Left kidney (tissue), 2 donors: ENCODE results near the gene CNTNAP2. TPM values are rescaled to one million over a fixed set of nuclear protein-coding genes. Genes with fewer than 3 reads are reported as not detected.
"Not testable (repeated sequence)": the region's sequence is repeated elsewhere in the genome, so short reads cannot be mapped to it uniquely, and the experiment has no call there.

Source experiments
- DNase-seq: peaks from one replicate; pipeline ENCODE4 v3.0.0-alpha.2; 2013
- polyA plus RNA-seq: library from polyadenylated mRNA; unstranded; fragments of 120-200 nt; gene quantifications from one replicate; pipeline ENCODE4 v1.2.1, GENCODE V29; 2013; ENCODE audit not compliant: insufficient read length

Gene CNTNAP2
- polyA plus RNA-seq, 1 donor = 26.4 TPM

GRCh38 chr7:148397985-148398384, 2281.4 kb downstream of the CNTNAP2 start:
- no peak for DNase-seq

GRCh38 chr7:148398844-148399365, 2282.3 kb downstream of the CNTNAP2 start:
- DNase-seq = no peak

GRCh38 chr7:148400101-148400500, 2283.5 kb downstream of the CNTNAP2 start:
- DNase-seq = no peak

- DNase-seq = no peak
Observed at GRCh38 chr7:148402159-148402558, 2285.6 kb downstream of the CNTNAP2 start.

GRCh38 chr7:148403466-148403993, 2286.9 kb downstream of the CNTNAP2 start:
- no peak for DNase-seq

- no peak for DNase-seq
Observed at GRCh38 chr7:148408307-148408706, 2291.7 kb downstream of the CNTNAP2 start.

- DNase-seq = no peak
Observed at GRCh38 chr7:148410905-148411304, 2294.3 kb downstream of the CNTNAP2 start.

- no peak for DNase-seq
Observed at GRCh38 chr7:148412691-148413090, 2296.1 kb downstream of the CNTNAP2 start.

GRCh38 chr7:148419856-148420832, 2303.5 kb downstream of the CNTNAP2 start:
- no peak for DNase-seq

GRCh38 chr7:148422030-148422429, 2305.4 kb downstream of the CNTNAP2 start:
- no peak for DNase-seq

- not testable (repeated sequence) for DNase-seq
Observed at GRCh38 chr7:148426393-148426792, 2309.8 kb downstream of the CNTNAP2 start.

GRCh38 chr7:148430690-148431089, 2314.1 kb downstream of the CNTNAP2 start:
- DNase-seq = not testable (repeated sequence)

GRCh38 chr7:148433521-148434180, 2317.1 kb downstream of the CNTNAP2 start:
- DNase-seq = no peak

- DNase-seq = no peak
Observed at GRCh38 chr7:148434181-148434757, 2317.7 kb downstream of the CNTNAP2 start.

GRCh38 chr7:148434887-148435286, 2318.3 kb downstream of the CNTNAP2 start:
- DNase-seq = no peak

- no peak for DNase-seq
Observed at GRCh38 chr7:148435715-148436114, 2319.1 kb downstream of the CNTNAP2 start.

- no peak for DNase-seq
Observed at GRCh38 chr7:148436135-148436534, 2319.5 kb downstream of the CNTNAP2 start.

GRCh38 chr7:148436571-148436970, 2320.0 kb downstream of the CNTNAP2 start:
- DNase-seq = no peak

- DNase-seq = no peak
Observed at GRCh38 chr7:148437043-148437442, 2320.4 kb downstream of the CNTNAP2 start.

- DNase-seq = no peak
Observed at GRCh38 chr7:148442141-148442655, 2325.6 kb downstream of the CNTNAP2 start.

- DNase-seq = no peak
Observed at GRCh38 chr7:148442933-148443332, 2326.3 kb downstream of the CNTNAP2 start.
